ENCODE measurements around the gene CD2.

DNA sequence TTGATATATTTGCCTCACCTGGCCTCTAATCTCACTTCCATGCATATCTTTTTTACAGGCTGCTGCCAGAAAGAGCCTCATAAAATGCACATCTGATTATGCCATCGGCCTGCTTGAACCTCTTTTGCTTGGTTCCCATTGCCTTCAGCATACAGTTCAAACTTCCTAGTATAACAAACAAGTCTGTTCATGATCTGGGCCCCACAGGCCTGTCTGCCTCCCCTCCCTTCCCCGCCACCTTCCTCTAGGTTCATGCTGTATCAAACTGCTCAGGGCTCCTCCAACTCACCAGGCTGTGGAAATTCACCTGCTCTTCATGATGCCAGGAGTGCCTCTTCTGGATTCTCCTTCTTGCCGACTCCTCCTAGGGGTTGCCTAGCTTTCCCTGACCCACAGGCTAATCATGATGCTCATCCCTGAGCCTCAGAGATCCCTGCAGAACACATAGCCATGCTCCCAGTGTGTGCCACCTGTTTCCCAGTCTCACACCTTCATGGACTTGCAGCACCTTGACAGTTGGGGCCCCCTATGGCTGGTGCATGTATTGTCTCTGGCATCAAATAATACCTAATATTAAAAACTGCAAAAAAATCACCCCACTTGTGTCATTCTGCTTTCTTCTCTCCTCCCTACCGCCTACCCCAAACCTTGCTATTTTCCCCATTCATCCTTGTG, 33.7 kb upstream of the CD2 start:
- TF ChIP-seq CTCF (conservative IDR thresholded peaks at IDR 0.05; ENCODE audit: low read length): no peak
- no peak for TF ChIP-seq EZH2phosphoT487 (IDR thresholded peaks at IDR 0.05; ENCODE audit: borderline replicate concordance)

All from Loucy (cell line).